Thyroid gland (tissue), 4 donors: Measurements from ENCODE around the gene KCNJ9. TPM values are rescaled to one million over a fixed set of nuclear protein-coding genes. Genes with fewer than 3 reads are reported as not detected.

Experiments
- DNase-seq, 2 donors: peaks; one replicate each; pipeline ENCODE4 v3.0.0-alpha.2; 2019
- H3K27ac ChIP-seq, 3 donors: fragments of 200-600 bp; sonication (generic); 1 replicate in 2 of 3; 2 replicates in 1 of 3; pipeline ENCODE4 v1.5.1; 2016 to 2019; ENCODE audit warnings: mild to moderate bottlenecking in 1 of 3, moderate library complexity in 1 of 3
- H3K27me3 ChIP-seq: fragments of 200-600 bp; sonication (generic); one replicate; pipeline ENCODE4 v1.5.1; 2019
- H3K36me3 ChIP-seq, 2 donors: fragments of 200-600 bp; sonication (generic); one replicate each; pipeline ENCODE4 v1.5.1; 2016 to 2019
- H3K4me1 ChIP-seq, 2 donors: fragments of 200-600 bp; sonication (generic); one replicate each; pipeline ENCODE4 v1.5.1; 2017 to 2019
- H3K4me3 ChIP-seq, 3 donors: fragments of 200-600 bp; sonication (generic); replicated peaks in 1 of 3; 1 replicate in 2 of 3; 2 replicates in 1 of 3; pipeline ENCODE4 v1.5.1; 2016; ENCODE audit warnings: mild to moderate bottlenecking in 1 of 3
- H3K9me3 ChIP-seq: fragments of 200-600 bp; sonication (generic); one replicate; pipeline ENCODE4 v1.5.1; 2017
- CTCF ChIP-seq, 6 experiments: fragments of 200-600 bp in 3 of 6; fragments of 450-650 bp in 3 of 6; sonication (generic) in 3 of 6; IDR thresholded peaks; one replicate each; pipeline ENCODE4 v1.5.1; 2016 to 2019; ENCODE audit warnings: antibody characterized with exemption in 6 of 6, mild to moderate bottlenecking in 2 of 6, inconsistent platforms in 1 of 6, moderate library complexity in 1 of 6
- POLR2A ChIP-seq, 2 donors: fragments of 450-650 bp; IDR thresholded peaks; one replicate each; pipeline ENCODE4 v1.6.1; 2017; ENCODE audit warnings: antibody characterized with exemption in 2 of 2, mild to moderate bottlenecking in 2 of 2, moderate library complexity in 1 of 2
- WGBS, 2 donors: methylation state at CpG; one replicate each; pipeline ENCODE4 v1.1.5; 2017; 5-methylcytosine and 5-hydroxymethylcytosine counted together
- intact Hi-C: fragments of 100-400 bp; cut with DNase I; formaldehyde crosslinking; loops from one replicate; pipeline ENCODE4 v1.15.1; 2023
- total RNA-seq, 4 donors: library from RNA; depleted of rRNA; stranded (reverse); fragments of >200 nt; gene quantifications; one replicate each; pipeline ENCODE4 v1.2.3, GENCODE V29; 2016

KCNJ9 gene
- total RNA-seq, 4 donors from 2014 or later: not detected

GRCh38 chr1:160136926-160137200 lies 55.5 kb downstream of the KCNJ9 start:
- WGBS, 2 donors: 96 to 97% methylated on average over 5 of the region's 5 CpGs
- H3K36me3 ChIP-seq: no peaks in the 10 kb centered on the region
- intact Hi-C loops: no loop called here
- no peaks in the 10 kb centered on the region for H3K9me3 ChIP-seq
- no peak for DNase-seq
- TF ChIP-seq POLR2A (IDR thresholded peaks at IDR 0.05) (no peak), CTCF (IDR thresholded peaks at IDR 0.05) (no peak)
- no peaks in the 10 kb centered on the region for H3K4me1 ChIP-seq
- H3K27me3 ChIP-seq: no peaks in the 10 kb centered on the region
- no peak overlapping the region for H3K27ac ChIP-seq
- no peak overlapping the region for H3K4me3 ChIP-seq

- no peaks in the 10 kb centered on the region for H3K36me3 ChIP-seq
- no peak overlapping the region for H3K4me3 ChIP-seq
- H3K27ac ChIP-seq: no peak overlapping the region
- H3K4me1 ChIP-seq: no peaks in the 10 kb centered on the region
- H3K27me3 ChIP-seq: no peaks in the 10 kb centered on the region
- 95 to 97% methylated on average over 8 of the region's 8 CpGs for WGBS, 2 donors
- TF ChIP-seq CTCF (IDR thresholded peaks at IDR 0.05) (no peak), POLR2A (IDR thresholded peaks at IDR 0.05) (no peak)
- intact Hi-C loops: no loop called here
- DNase-seq: no peak
- no peaks in the 10 kb centered on the region for H3K9me3 ChIP-seq
These were observed 56.0 kb downstream of the KCNJ9 start for GRCh38 chr1:160137216-160137862.

- no peak overlapping the region for H3K27ac ChIP-seq
- no peak overlapping the region for H3K4me3 ChIP-seq
- no peaks in the 10 kb centered on the region for H3K27me3 ChIP-seq
- no peaks in the 10 kb centered on the region for H3K9me3 ChIP-seq
- H3K4me1 ChIP-seq: no peaks in the 10 kb centered on the region
- DNase-seq: no peak
- no peak for TF ChIP-seq CTCF (IDR thresholded peaks at IDR 0.05)
- no peak for TF ChIP-seq POLR2A (IDR thresholded peaks at IDR 0.05)
- H3K36me3 ChIP-seq: no peaks in the 10 kb centered on the region
- intact Hi-C loops: no loop called here
- 95% methylated on average over 8 of the region's 8 CpGs for WGBS, 2 donors
These were observed 58.5 kb downstream of the KCNJ9 start for GRCh38 chr1:160139840-160140239.

Other genes with a start within 250 kb of the KCNJ9 start
- gene VSIG8, start 218.9 kb upstream of the KCNJ9 start, total RNA-seq: under 1 TPM in 1 of 4 donors, not detected in 3; 0.11 TPM
- under 1 TPM in 2 of 4 donors, not detected in 2; 0.56 to 0.94 TPM for gene CFAP45, start 181.4 kb upstream of the KCNJ9 start, total RNA-seq
- 100 to 1,000 TPM; 104 to 170 (median 151) TPM for gene TAGLN2, start 156.0 kb upstream of the KCNJ9 start, total RNA-seq
- 1 to 10 TPM in 3 of 4 donors, under 1 TPM in 1; 0.71 to 1.9 (median 1.4) TPM for gene IGSF9, start 135.9 kb upstream of the KCNJ9 start, total RNA-seq
- not detected for gene SLAMF9, start 127.3 kb upstream of the KCNJ9 start, total RNA-seq
- 1 to 10 TPM; 6.7 to 10.0 (median 7.4) TPM for gene PIGM, start 49.5 kb upstream of the KCNJ9 start, total RNA-seq
- gene KCNJ10, start 11.4 kb upstream of the KCNJ9 start, total RNA-seq: under 1 TPM in 3 of 4 donors, not detected in 1; 0.13 to 0.45 (median 0.33) TPM
- 10 to 100 TPM; 24.3 to 36.5 (median 28.2) TPM for gene IGSF8, start 17.1 kb downstream of the KCNJ9 start, total RNA-seq
- gene ATP1A2, start 34.2 kb downstream of the KCNJ9 start, total RNA-seq: 1 to 10 TPM; 1.1 to 4.2 (median 2.6) TPM
- not detected for gene ATP1A4, start 70.1 kb downstream of the KCNJ9 start, total RNA-seq
- gene CASQ1, start 109.0 kb downstream of the KCNJ9 start, total RNA-seq: not detected
- 10 to 100 TPM; 47.9 to 68.5 (median 50.2) TPM for gene PEA15, start 123.8 kb downstream of the KCNJ9 start, total RNA-seq
- 100 to 1,000 TPM; 221 to 239 (median 228) TPM for gene DCAF8, start 181.0 kb downstream of the KCNJ9 start, total RNA-seq
- 100 to 1,000 TPM in 2 of 4 donors, 10 to 100 TPM in 2; 65.2 to 120 (median 85.3) TPM for gene PEX19, start 203.6 kb downstream of the KCNJ9 start, total RNA-seq